Natural killer cell (primary cell): ENCODE measurements around the gene SPOCK1. TPM values are rescaled to one million over a fixed set of nuclear protein-coding genes. Genes with fewer than 3 reads are reported as not detected.

Experiments used
- ATAC-seq, 3 donors: fragments of 150-1000 bp in 2 of 3; fragments of 200-7000 bp in 1 of 3; cut with Tn5 transposase; 1 replicate in 1 of 3; 2 replicates in 2 of 3; pipeline ENCODE4 v1.10.0; 2021; ENCODE audit warnings: mild to moderate bottlenecking in 2 of 3, moderate library complexity in 2 of 3
- DNase-seq, 2 donors: peaks; one replicate each; pipeline versions ENCODE4 v3.0.0 to v3.0.0-alpha.2; 2013 to 2021; ENCODE audit warnings: mixed read lengths in 1 of 2
- H3K27ac ChIP-seq: one replicate; pipeline ENCODE4 v1.5.1; 2013; ENCODE audit warnings: mild to moderate bottlenecking, low read length
- H3K27me3 ChIP-seq: one replicate; pipeline ENCODE4 v1.6.1; 2013; ENCODE audit warnings: low read length; ENCODE audit not compliant: control insufficient read depth, insufficient read depth
- H3K36me3 ChIP-seq: one replicate; pipeline ENCODE4 v1.6.1; 2013; ENCODE audit warnings: low read length; ENCODE audit not compliant: control insufficient read depth, insufficient read depth
- H3K4me1 ChIP-seq: one replicate; pipeline ENCODE4 v1.6.1; 2013; ENCODE audit warnings: low read length; ENCODE audit not compliant: control insufficient read depth, insufficient read depth
- H3K4me3 ChIP-seq: one replicate; pipeline ENCODE4 v1.5.1; 2013; ENCODE audit warnings: low read length
- H3K9me3 ChIP-seq: one replicate; pipeline ENCODE4 v1.6.1; 2013; ENCODE audit warnings: low read length; ENCODE audit not compliant: control insufficient read depth, insufficient read depth
- H3K27ac Mint-ChIP-seq, 2 donors: one replicate each; pipeline ENCODE4 v1.8.0; 2022; ENCODE audit warnings: mild to moderate bottlenecking in 2 of 2, mixed read lengths in 2 of 2, moderate library complexity in 1 of 2
- H3K27me3 Mint-ChIP-seq, 2 donors: one replicate each; pipeline ENCODE4 v1.8.0; 2022; ENCODE audit warnings: low read depth in 2 of 2, mixed read lengths in 2 of 2
- H3K36me3 Mint-ChIP-seq: one replicate; pipeline ENCODE4 v1.8.0; 2022; ENCODE audit warnings: mixed read lengths
- H3K4me1 Mint-ChIP-seq, 2 donors: one replicate each; pipeline ENCODE4 v1.8.0; 2022; ENCODE audit warnings: mixed read lengths in 2 of 2
- H3K4me3 Mint-ChIP-seq: one replicate; pipeline ENCODE4 v1.8.0; 2022; ENCODE audit warnings: mild to moderate bottlenecking, moderate library complexity, mixed read lengths
- H3K9me3 Mint-ChIP-seq, 2 donors: one replicate each; pipeline ENCODE4 v1.8.0; 2022; ENCODE audit warnings: mixed read lengths in 2 of 2
- WGBS: methylation state at CpG from one replicate; pipeline ENCODE4 v1.1.7; 2013; ENCODE audit warnings: missing lambda C conversion rate; ENCODE audit not compliant: insufficient coverage; 5-methylcytosine and 5-hydroxymethylcytosine counted together
- intact Hi-C: fragments of 100-400 bp; cut with micrococcal nuclease; formaldehyde crosslinking; loops from one replicate; pipeline ENCODE4 v1.14.2; 2022
- total RNA-seq, 4 donors: library from RNA; stranded (reverse); fragments of 120-200 nt in 1 of 4; gene quantifications; one replicate each; pipeline versions ENCODE4 v1.2.3 to v1.2.4, GENCODE V29; 2013 to 2022
- TF ChIP-seq, protein P1 (sequence below): fragments of 200-600 bp; IDR thresholded peaks from one replicate; pipeline ENCODE4 v1.8.0; 2022; ENCODE audit warnings: antibody characterized with exemption

SPOCK1 gene
- total RNA-seq, 3 donors from 2014 or later (not counting 1 experiment from before 2014, with no cell fraction given) = 0.09 to 1.6 (median 0.61) TPM

DNA sequence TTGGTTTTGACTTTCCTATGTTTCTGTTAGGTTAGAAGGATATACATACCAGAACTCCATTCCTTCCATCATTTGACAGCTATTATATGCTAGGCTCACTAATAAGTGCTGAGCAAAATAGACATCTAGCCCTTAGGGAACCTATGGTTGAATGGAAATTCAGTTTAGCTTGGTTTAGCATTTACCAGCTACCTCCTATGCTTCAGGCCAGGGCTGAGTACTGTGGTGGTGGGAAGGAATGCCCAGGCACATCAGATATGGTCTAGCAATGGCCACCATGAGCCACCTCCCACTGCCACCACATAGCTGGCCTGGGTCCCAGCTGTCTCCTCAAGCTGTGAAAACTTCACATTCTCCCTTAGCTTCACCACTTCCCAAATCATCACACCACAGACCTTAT is 89.4 kb downstream of the SPOCK1 start:
- intact Hi-C loops = no loop called here

DNA sequence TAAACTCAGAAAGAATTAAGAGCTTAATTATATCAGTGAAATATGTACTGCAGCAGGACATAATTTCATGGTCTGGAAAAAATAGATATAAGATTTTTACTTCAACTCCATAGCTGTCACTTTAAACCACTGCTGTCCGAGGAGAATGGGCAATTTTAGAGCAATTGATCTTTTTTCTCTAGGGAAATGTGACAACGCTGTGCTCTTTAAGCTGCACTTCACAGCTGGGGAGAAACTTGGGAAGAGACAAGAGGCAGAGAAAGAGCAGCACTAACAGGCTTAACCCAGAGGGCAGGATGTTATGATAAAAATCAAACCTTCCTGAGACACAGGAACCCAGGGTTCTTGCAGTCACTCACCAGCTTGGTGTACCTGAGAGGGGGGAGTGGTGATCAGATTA is 92.0 kb downstream of the SPOCK1 start:
- no peak for DNase-seq
- Histone ChIP-seq H3K27ac (no peak overlapping the region), H3K4me1 (no peaks in the 10 kb centered on the region), H3K36me3 (no peaks in the 10 kb centered on the region), H3K9me3 (no peaks in the 10 kb centered on the region), H3K4me3 (no peak overlapping the region), H3K27me3 (no peaks in the 10 kb centered on the region)
- Mint-ChIP-seq H3K4me3 (no peak overlapping the region), H3K9me3 (no peaks in the 10 kb centered on the region), H3K36me3 (no peaks in the 10 kb centered on the region), H3K27me3 (peaks cover 0 to 7% of the 10 kb centered on the region in 2 donors), H3K27ac (no peak overlapping the region), H3K4me1 (no peaks in the 10 kb centered on the region)
- TF ChIP-seq, protein P1, sequence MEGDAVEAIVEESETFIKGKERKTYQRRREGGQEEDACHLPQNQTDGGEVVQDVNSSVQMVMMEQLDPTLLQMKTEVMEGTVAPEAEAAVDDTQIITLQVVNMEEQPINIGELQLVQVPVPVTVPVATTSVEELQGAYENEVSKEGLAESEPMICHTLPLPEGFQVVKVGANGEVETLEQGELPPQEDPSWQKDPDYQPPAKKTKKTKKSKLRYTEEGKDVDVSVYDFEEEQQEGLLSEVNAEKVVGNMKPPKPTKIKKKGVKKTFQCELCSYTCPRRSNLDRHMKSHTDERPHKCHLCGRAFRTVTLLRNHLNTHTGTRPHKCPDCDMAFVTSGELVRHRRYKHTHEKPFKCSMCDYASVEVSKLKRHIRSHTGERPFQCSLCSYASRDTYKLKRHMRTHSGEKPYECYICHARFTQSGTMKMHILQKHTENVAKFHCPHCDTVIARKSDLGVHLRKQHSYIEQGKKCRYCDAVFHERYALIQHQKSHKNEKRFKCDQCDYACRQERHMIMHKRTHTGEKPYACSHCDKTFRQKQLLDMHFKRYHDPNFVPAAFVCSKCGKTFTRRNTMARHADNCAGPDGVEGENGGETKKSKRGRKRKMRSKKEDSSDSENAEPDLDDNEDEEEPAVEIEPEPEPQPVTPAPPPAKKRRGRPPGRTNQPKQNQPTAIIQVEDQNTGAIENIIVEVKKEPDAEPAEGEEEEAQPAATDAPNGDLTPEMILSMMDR = no peak
- ATAC-seq = no peak
- intact Hi-C loops = no loop called here
- WGBS = 56% methylated on average over 2 of the region's 2 CpGs

More for the DNA sequence above, 89.4 kb downstream of the SPOCK1 start:
- no peaks in the 10 kb centered on the region for H3K9me3 ChIP-seq
- Mint-ChIP-seq H3K4me3 (no peak overlapping the region), H3K27me3 (peaks cover 0 to 2% of the 10 kb centered on the region in 2 donors), H3K9me3 (no peaks in the 10 kb centered on the region), H3K4me1 (no peaks in the 10 kb centered on the region), H3K27ac (no peak overlapping the region), H3K36me3 (no peaks in the 10 kb centered on the region)
- H3K36me3 ChIP-seq = no peaks in the 10 kb centered on the region
- H3K27ac ChIP-seq = no peak overlapping the region
- DNase-seq (no peak), ATAC-seq (no peak)
- no peak overlapping the region for H3K4me3 ChIP-seq
- TF ChIP-seq, protein P1 = no peak
- no peaks in the 10 kb centered on the region for H3K4me1 ChIP-seq
- H3K27me3 ChIP-seq = no peaks in the 10 kb centered on the region

DNA sequence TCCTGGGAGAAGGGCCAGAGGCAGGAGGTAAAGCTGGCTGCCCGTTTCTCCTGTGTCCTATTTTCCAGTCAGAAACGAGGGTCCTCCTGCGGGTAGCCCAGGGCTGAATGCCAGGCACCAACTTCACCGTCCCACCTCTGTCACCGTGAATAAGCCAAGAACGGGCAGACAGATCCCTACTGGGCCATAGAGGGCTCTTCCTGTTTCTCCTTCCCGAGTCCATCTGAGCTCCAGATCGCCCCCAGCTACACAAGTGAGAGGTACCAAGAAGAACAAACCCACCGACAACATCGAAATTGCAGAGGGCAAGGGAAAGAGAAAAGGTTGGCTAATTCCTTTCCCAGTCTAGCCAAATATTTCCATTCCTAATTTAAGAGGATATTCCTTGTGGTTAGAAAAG is 93.7 kb downstream of the SPOCK1 start:
- no peak overlapping the region for H3K27ac Mint-ChIP-seq
- no peak for ATAC-seq
- H3K36me3 Mint-ChIP-seq = no peaks in the 10 kb centered on the region
- Histone ChIP-seq H3K27me3 (no peaks in the 10 kb centered on the region), H3K4me3 (no peak overlapping the region), H3K27ac (no peak overlapping the region), H3K36me3 (no peaks in the 10 kb centered on the region), H3K9me3 (no peaks in the 10 kb centered on the region), H3K4me1 (no peaks in the 10 kb centered on the region)
- no peak overlapping the region for H3K4me3 Mint-ChIP-seq
- DNase-seq = no peak
- no peaks in the 10 kb centered on the region for H3K9me3 Mint-ChIP-seq
- no peaks in the 10 kb centered on the region for H3K4me1 Mint-ChIP-seq
- 69% methylated on average over 8 of the region's 10 CpGs for WGBS
- H3K27me3 Mint-ChIP-seq = peaks cover 0 to 5% of the 10 kb centered on the region in 2 donors
- intact Hi-C loops = no loop called here
- TF ChIP-seq, protein P1 = no peak

DNA sequence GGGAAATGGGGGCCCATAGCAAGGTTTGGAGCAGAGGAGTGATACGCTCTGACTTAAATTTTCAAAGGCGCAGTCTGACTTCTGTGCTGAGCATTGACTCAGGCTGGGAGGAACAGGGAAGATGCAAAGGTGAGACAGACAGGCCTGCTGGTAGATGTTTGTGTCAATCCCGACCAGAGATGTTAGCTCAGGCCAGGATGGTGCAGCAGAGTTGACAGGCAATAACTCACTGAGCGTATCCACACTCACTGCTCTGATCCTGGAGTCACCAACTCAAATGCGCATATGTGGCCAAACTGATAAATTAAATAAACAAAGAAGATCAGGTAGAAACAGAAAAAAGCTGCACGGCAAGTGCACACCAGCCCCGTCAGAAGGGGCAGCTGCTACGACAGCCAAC is 95.3 kb downstream of the SPOCK1 start:
- Mint-ChIP-seq H3K27ac (no peak overlapping the region), H3K4me1 (no peaks in the 10 kb centered on the region), H3K36me3 (no peaks in the 10 kb centered on the region), H3K27me3 (peaks cover 0 to 5% of the 10 kb centered on the region in 2 donors), H3K9me3 (no peaks in the 10 kb centered on the region), H3K4me3 (no peak overlapping the region)
- 87% methylated on average over 8 of the region's 8 CpGs for WGBS
- DNase-seq = no peak
- Histone ChIP-seq H3K36me3 (no peaks in the 10 kb centered on the region), H3K27ac (no peak overlapping the region), H3K4me1 (no peaks in the 10 kb centered on the region), H3K9me3 (no peaks in the 10 kb centered on the region), H3K27me3 (no peaks in the 10 kb centered on the region), H3K4me3 (no peak overlapping the region)
- intact Hi-C loops = no loop called here
- TF ChIP-seq, protein P1 = no peak
- ATAC-seq = no peak
